HG02571 (cell line): Measurements from ENCODE around the gene ID2.

Experiments
- ATAC-seq: cut with Tn5 transposase; IDR thresholded peaks from one replicate; pipeline ENCODE4 v1.9.1; 2021; ENCODE audit warnings: mild to moderate bottlenecking, moderate library complexity; ENCODE audit not compliant: unreplicated experiment

ID2 gene

GRCh38 chr2:8647462-8647857 lies 34.4 kb upstream of the ID2 start:
- no peak for ATAC-seq

GRCh38 chr2:8648441-8649213 lies 33.2 kb upstream of the ID2 start:
- no peak for ATAC-seq

- ATAC-seq = no peak
Observed at GRCh38 chr2:8649718-8650117, 32.1 kb upstream of the ID2 start.

- no peak for ATAC-seq
Observed at GRCh38 chr2:8650256-8650655, 31.6 kb upstream of the ID2 start.

GRCh38 chr2:8652774-8653426 lies 29.0 kb upstream of the ID2 start:
- ATAC-seq = no peak

GRCh38 chr2:8653485-8653884 lies 28.4 kb upstream of the ID2 start:
- ATAC-seq = no peak

- no peak for ATAC-seq
Observed at GRCh38 chr2:8654041-8654440, 27.8 kb upstream of the ID2 start.

GRCh38 chr2:8654483-8654882 lies 27.4 kb upstream of the ID2 start:
- no peak for ATAC-seq

GRCh38 chr2:8656160-8656641 lies 25.7 kb upstream of the ID2 start:
- ATAC-seq = no peak

GRCh38 chr2:8656811-8657210 lies 25.0 kb upstream of the ID2 start:
- ATAC-seq = no peak

- no peak for ATAC-seq
Observed at GRCh38 chr2:8657423-8658062, 24.3 kb upstream of the ID2 start.

DNA sequence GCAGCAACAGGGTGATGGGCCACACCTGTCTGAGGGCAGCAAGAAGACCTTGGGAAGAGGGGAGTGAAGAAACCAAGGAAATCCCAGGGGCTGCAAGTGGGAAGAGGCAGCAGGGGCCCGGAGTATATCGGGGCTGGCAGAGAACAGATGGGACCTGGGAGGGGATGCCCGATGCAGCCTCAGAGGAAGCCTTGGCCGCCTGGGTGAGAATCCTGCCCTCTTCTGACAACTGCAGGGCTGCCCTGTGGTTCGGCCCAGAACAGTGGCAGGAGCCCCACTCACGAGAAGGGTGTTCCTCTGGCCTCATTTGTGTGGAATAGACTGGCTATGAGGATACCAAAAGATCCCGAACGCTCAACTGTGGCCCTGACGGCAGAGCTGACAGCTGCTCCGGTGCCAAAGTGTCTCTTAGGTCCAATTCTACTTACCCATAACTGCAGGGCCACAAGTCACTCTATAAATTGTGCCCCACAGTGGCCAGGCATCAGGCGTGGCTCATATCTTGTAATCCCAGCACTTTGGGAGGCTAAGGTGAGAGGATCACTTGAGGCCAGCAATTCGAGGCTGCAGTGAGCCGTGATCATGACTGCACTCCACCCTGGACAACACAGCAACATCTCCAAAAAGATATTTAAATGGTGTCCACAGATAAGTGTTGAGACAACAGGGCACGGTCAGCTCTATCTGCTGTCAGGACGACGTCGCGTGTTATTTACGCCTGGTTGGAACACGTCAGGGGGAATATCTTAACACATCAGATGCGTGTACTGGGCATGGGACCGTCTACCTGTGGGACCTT lies 23.6 kb upstream of the ID2 start:
- ATAC-seq = no peak

DNA sequence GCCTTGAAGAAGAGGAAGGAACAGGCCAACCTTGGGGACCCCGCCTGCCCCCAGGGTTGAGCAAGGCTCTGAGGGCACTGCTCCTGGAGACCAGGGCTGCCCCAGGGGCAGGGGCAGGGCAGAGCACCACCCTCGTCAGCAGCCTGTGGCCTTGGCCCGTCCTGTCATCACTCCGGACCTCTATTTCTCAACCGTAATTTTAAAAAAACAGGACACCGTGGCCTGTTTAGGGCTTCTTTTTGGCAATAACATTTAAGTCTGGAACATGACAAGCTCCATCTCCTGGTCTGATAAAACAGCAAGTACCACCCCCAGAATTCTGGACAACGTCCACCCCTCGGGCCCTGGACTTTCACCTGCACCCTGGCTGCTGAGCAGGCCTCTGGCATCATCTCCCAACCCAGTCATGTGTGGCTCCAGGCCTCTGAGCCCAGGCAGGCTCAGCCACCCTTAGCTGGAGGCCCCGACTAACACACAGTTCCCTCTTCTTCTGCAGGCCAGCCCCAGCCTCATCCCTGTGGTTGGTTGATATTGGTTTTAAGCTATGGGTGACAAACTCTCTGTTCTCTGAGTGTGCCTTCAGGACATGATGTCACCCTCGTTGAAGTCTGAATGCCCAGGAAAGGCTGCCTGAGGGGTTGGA lies 22.6 kb upstream of the ID2 start:
- no peak for ATAC-seq

- ATAC-seq = no peak
Observed at GRCh38 chr2:8659735-8660492, 21.9 kb upstream of the ID2 start.

DNA sequence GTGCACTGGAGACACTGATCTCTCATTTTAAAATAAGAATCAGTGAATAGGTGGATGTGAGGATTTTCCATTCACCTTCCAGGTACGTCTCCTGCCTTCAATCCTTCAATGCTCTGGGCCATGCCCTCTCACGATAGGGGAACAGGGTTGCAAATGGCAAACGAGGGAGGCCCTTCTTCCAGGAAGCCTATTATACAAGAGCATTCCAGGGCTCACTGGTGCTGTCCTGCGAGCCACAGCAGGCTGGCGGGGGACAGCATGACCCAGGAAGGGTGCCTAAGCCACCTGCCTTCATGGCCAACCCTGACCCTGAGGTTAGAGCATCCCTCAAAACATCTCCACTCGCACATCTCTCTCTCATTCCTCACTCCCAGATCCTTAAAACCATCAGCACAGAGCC lies 20.6 kb upstream of the ID2 start:
- no peak for ATAC-seq

DNA sequence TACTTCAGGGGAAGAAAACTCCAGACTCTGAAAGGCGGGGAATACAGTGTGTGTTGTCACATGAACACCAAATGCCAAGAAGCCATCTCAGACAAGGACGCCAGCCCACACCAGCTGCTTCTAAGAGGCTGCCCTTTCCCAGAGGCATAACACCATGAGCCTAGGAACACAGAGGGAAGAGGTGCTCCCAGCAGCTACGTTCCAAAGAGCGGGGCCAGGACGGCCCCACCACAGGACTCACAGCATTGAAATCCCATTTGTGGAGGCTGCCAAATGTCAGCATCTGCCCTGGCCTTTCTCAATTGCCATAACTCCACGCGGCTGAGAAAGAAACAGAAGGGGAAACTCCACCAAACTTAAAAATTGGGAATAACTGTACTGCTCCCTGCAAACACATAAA lies 20.1 kb upstream of the ID2 start:
- ATAC-seq = no peak

GRCh38 chr2:8662239-8662879 lies 19.5 kb upstream of the ID2 start:
- ATAC-seq = no peak

GRCh38 chr2:8663997-8664396 lies 17.9 kb upstream of the ID2 start:
- no peak for ATAC-seq

- ATAC-seq = no peak
Observed at GRCh38 chr2:8666581-8666980, 15.3 kb upstream of the ID2 start.
